ENCODE results near the gene SHC3.

SHC3 gene

DNA sequence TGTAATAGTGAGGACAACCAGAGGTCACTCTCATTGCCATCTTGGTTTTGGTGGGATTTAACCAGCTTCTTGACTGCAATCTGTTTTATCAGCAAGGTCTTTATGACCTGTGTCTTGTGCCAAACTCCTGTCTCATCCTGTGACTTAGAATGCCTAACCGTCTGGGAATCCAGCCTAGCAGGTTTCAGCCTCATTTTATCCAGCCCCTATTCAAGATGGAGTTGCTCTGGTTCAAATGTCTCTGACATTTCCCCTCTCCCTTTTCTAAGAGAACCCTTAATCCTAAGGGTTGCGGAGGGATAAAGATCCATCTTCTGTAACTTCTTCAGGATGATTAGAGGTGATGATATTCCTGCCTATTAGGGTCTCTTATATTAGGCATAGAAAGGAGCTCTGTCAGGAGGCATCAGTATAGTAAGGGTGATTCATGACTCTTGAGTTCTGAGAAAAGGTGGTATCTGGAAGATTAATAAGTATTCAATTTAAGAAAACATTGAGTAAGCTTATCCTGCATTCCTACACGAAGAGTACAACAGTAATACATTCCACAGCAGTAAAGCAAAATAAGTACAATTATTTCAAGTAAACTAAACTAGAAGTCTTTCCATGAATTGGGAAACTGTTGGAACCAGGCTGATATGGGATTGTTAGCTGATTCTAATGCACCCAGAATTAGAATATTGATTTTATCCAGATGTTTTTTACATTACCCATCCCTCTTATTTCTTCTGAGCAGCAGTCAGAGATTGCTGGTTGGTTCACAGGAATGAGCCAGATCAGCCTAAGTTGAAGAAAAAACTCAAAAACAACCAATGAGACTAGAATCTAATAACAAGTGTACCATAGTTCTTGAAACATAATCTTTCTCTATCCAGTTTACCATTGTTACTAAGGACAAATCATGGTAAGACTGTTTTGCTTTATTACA is 39.9 kb downstream of the SHC3 start:
- in situ Hi-C loops (cut with MboI; ENCODE audit: low pct_unique_long_range_greater_than_20kb, low sequenced_read_pairs, unreplicated experiment) = no loop called here
- DNase-seq (ENCODE audit: low spot score) = no peak
- TF ChIP-seq, protein P1, sequence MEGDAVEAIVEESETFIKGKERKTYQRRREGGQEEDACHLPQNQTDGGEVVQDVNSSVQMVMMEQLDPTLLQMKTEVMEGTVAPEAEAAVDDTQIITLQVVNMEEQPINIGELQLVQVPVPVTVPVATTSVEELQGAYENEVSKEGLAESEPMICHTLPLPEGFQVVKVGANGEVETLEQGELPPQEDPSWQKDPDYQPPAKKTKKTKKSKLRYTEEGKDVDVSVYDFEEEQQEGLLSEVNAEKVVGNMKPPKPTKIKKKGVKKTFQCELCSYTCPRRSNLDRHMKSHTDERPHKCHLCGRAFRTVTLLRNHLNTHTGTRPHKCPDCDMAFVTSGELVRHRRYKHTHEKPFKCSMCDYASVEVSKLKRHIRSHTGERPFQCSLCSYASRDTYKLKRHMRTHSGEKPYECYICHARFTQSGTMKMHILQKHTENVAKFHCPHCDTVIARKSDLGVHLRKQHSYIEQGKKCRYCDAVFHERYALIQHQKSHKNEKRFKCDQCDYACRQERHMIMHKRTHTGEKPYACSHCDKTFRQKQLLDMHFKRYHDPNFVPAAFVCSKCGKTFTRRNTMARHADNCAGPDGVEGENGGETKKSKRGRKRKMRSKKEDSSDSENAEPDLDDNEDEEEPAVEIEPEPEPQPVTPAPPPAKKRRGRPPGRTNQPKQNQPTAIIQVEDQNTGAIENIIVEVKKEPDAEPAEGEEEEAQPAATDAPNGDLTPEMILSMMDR (IDR thresholded peaks at IDR 0.05; ENCODE audit: extremely low read depth, insufficient read depth, missing control alignments) = no peak

DNA sequence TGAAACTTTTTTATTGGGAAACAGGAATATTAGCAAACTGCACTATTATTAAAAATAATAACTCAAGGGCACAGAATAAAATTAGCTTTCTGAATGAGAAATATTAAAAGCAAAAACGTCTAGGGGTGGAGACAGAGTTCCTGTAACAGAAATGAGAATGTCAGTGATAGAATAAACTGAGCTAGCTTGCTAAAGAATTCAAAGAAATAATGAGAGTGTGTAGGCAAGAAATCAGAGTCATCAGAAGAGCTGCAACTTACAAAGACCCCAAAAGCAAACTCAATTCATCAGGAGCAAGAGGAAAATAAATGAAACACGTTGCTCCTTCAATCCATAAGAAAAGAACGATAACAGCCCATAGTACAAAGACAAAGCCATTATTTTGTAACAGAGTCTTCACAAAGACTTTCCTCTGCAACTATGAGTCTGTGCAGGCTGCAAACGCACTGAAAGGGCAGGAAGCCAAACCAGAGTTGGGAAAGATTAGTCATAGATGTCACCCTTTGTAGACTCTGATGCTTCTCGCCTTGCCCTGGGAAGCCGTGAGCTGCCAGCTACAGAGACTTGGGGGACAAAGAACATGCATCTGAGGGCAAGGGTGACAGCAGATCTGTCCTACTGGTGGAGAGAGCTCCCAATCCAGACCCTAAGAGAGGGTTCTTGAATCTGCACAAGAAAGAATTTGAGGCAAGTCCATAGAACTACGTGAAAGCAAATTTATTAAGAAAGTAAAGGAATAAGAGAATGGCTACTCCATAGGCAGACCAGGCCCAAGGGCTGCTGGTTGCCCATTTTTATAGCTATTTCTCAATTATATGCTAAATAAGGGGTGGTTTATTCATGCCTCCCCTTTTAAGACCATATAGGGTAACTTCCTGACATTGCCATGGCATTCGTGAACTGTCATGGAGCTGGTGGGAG is 40.8 kb downstream of the SHC3 start:
- in situ Hi-C loops (cut with MboI; ENCODE audit: low pct_unique_long_range_greater_than_20kb, low sequenced_read_pairs, unreplicated experiment) = no loop called here
- no peak for DNase-seq (ENCODE audit: low spot score)
- TF ChIP-seq, protein P1 (IDR thresholded peaks at IDR 0.05; ENCODE audit: extremely low read depth, insufficient read depth, missing control alignments) = no peak

DNA sequence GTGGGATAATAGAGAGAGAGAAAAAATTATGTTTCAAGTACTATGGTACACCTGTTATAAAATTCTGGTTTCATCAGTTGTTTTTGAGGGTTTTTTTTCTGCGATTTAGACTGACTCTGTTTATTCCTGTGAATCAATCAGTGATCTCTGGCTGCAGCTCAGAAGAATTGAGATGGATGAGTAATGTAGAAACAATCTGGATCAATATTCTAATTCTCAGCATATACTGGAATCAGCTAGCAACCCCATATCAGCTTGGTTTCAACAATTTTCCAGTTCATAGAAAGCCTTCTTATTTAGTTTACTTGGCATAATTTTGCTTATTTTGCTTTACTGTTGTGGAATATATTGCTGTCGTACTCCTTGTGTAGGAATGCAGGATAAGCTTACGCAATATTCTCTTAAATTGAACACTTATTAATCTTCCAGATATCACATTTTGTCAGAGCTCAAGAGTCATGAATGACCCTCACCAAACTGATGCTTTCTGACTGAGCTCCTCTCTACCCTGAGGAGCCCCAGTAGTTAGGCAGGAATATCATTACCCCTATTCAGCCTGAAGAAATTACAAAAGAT is 42.9 kb downstream of the SHC3 start:
- no peak for DNase-seq (ENCODE audit: low spot score)
- TF ChIP-seq, protein P1 (IDR thresholded peaks at IDR 0.05; ENCODE audit: extremely low read depth, insufficient read depth, missing control alignments) = no peak
- in situ Hi-C loops (cut with MboI; ENCODE audit: low pct_unique_long_range_greater_than_20kb, low sequenced_read_pairs, unreplicated experiment) = no loop called here

DNA sequence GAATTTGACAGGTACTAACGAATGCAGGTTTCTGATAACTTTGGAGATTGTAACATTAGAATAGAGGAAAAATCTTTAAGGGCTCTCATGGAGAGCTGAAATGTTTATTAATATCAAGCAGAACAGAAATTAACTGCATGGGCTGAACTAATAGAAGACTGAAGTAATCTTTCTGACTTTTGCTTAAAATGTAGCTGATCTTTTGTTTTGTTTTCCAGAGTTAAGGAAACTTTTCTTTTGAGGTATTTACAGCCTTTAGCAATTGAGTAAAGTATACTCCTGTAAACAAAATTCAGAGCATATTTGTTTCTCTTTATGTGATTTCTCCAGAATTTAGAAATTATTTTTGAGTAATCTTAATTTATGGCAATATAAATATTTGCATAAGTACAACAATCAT is 43.9 kb downstream of the SHC3 start:
- no peak for DNase-seq (ENCODE audit: low spot score)
- TF ChIP-seq, protein P1 (IDR thresholded peaks at IDR 0.05; ENCODE audit: extremely low read depth, insufficient read depth, missing control alignments) = no peak
- in situ Hi-C loops (cut with MboI; ENCODE audit: low pct_unique_long_range_greater_than_20kb, low sequenced_read_pairs, unreplicated experiment) = no loop called here

DNA sequence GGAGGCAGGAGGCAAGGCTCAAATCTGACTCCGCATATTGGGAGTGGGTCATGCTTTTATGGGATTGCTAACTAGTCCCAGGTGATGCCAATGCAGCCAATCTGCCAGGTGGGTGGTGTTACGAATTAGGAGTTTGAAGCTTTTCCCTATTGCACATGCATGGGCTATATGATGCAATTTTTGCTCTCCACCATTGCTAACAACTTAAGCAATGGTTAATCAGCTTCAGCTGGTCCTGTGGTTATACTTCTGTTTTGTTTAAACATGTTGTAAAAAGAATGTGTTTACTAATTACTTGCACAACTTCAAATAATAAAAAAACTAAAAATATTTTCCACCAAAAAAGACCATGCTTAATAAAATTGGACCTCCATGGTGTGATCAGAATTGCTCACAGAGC is 55.7 kb downstream of the SHC3 start:
- TF ChIP-seq, protein P1 (IDR thresholded peaks at IDR 0.05; ENCODE audit: extremely low read depth, insufficient read depth, missing control alignments) = no peak
- in situ Hi-C loops (cut with MboI; ENCODE audit: low pct_unique_long_range_greater_than_20kb, low sequenced_read_pairs, unreplicated experiment) = no loop called here
- DNase-seq (ENCODE audit: low spot score) = no peak

DNA sequence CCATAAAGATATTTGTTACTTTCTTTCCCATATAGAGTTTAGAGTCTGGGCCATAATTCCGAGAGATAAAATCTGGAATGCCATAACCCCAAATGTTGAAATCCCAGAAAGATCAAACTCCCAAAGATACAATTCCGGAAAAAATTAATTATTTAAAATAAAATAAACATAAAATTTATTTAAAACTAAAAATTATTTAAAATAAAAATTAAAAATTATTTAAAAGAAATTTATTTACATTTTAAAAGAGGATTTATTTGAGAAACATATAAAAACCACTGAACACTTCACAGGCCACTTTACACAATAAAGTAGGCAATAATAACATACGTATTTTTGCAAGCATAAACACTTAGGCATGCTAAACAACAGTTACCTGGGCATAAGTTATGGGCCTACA is 57.9 kb downstream of the SHC3 start:
- TF ChIP-seq, protein P1 (IDR thresholded peaks at IDR 0.05; ENCODE audit: extremely low read depth, insufficient read depth, missing control alignments) = no peak
- in situ Hi-C loops (cut with MboI; ENCODE audit: low pct_unique_long_range_greater_than_20kb, low sequenced_read_pairs, unreplicated experiment) = no loop called here
- DNase-seq (ENCODE audit: low spot score) = no peak

Data from GM13977 (cell line).